A549 (cell line): Measurements from ENCODE around the gene TTYH2.

Source experiments
- CBX2 ChIP-seq: fragments of 200-600 bp; sonication (generic); IDR thresholded peaks from 2 replicates; pipeline ENCODE4 v1.6.1; 2016; ENCODE audit warnings: low read depth, mild to moderate bottlenecking, borderline replicate concordance
- CTCF ChIP-seq: fragments of >200 bp; sonication (Bioruptor Twin); formaldehyde crosslinking; IDR thresholded peaks from 3 replicates; pipeline ENCODE4 v1.5.1; 2016
- EP300 ChIP-seq, 2 experiments: fragments of >200 bp; sonication (Bioruptor Twin); formaldehyde crosslinking; IDR thresholded peaks; 2 replicates in 1 of 2; 3 replicates in 1 of 2; pipeline ENCODE4 v1.6.1; 2016 to 2017
- ESRRA ChIP-seq: fragments of 150-350 bp; IDR thresholded peaks from 2 replicates; pipeline ENCODE4 v1.6.1; 2014; ENCODE audit warnings: mild to moderate bottlenecking, low read length, borderline replicate concordance
- TF ChIP-seq, protein P1 (sequence below): fragments of 200-600 bp; sonication (generic); IDR thresholded peaks from 2 replicates; pipeline ENCODE4 v1.6.1; 2016; ENCODE audit warnings: antibody characterized with exemption, mild to moderate bottlenecking, moderate library complexity

- TF ChIP-seq CBX2 (no peak), CTCF (no peak), ESRRA (no peak), EP300 (IDR thresholded peaks at IDR 0.05) (no peak)
- TF ChIP-seq, protein P1, sequence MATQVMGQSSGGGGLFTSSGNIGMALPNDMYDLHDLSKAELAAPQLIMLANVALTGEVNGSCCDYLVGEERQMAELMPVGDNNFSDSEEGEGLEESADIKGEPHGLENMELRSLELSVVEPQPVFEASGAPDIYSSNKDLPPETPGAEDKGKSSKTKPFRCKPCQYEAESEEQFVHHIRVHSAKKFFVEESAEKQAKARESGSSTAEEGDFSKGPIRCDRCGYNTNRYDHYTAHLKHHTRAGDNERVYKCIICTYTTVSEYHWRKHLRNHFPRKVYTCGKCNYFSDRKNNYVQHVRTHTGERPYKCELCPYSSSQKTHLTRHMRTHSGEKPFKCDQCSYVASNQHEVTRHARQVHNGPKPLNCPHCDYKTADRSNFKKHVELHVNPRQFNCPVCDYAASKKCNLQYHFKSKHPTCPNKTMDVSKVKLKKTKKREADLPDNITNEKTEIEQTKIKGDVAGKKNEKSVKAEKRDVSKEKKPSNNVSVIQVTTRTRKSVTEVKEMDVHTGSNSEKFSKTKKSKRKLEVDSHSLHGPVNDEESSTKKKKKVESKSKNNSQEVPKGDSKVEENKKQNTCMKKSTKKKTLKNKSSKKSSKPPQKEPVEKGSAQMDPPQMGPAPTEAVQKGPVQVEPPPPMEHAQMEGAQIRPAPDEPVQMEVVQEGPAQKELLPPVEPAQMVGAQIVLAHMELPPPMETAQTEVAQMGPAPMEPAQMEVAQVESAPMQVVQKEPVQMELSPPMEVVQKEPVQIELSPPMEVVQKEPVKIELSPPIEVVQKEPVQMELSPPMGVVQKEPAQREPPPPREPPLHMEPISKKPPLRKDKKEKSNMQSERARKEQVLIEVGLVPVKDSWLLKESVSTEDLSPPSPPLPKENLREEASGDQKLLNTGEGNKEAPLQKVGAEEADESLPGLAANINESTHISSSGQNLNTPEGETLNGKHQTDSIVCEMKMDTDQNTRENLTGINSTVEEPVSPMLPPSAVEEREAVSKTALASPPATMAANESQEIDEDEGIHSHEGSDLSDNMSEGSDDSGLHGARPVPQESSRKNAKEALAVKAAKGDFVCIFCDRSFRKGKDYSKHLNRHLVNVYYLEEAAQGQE = no peak
Measured at GRCh38 chr17:74215342-74215727, 2.0 kb downstream of the TTYH2 start.
